ENCODE results near the gene DMTF1. TPM values are rescaled to one million over a fixed set of nuclear protein-coding genes. Genes with fewer than 3 reads are reported as not detected.

DMTF1 gene
- total RNA-seq, 1 experiment from 2014 or later, result 90.5 TPM

DNA sequence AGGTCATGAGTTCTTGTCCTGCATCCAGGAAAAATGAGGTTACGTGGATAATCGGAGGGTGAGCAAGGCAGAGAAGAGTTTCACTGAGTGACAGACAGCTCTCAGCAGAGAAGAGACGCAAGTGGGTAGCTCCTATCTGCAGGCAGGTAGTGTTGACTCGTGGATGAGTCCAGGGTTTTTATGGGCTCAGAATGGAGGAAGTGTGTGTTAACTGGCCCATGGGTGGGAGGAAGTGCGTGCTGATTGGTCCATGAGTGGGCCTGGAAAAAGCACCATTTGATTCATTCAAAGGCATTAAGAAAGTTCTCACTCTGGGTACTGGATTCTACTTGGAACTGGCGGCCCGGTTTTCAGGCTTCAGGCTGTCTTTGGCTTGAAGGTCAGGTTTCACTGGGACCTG lies 4.8 kb upstream of the DMTF1 start:
- intact Hi-C loops (cut with micrococcal nuclease; ENCODE audit: unreplicated experiment), result no loop called here
- POLR2A ChIA-PET (ENCODE audit: low non-redundant PET), result no interaction called here
- no peak overlapping the region for H3K4me3 ChIP-seq (ENCODE audit: low read depth, low read length, poor library complexity, severe bottlenecking)
- H3K9me3 ChIP-seq (ENCODE audit: low read depth, low read length, poor library complexity, severe bottlenecking), result no peaks in the 10 kb centered on the region
- H3K4me1 ChIP-seq (ENCODE audit: insufficient read depth, low read length, poor library complexity, severe bottlenecking), result no peaks in the 10 kb centered on the region
- no peak for DNase-seq (ENCODE audit: low spot score)
- no peaks in the 10 kb centered on the region for H3K36me3 ChIP-seq (ENCODE audit: insufficient read depth, low read length, poor library complexity, severe bottlenecking)
- BruUV-seq (replicated peaks), result no TSS peak
- CTCF ChIA-PET, result interaction anchor here (1.5 kb wide), 1 partner anchor 206 kb away, joined by 4 read pairs; no protein-coding TSS in a partner anchor
- no peak overlapping the region for H3K27ac ChIP-seq (ENCODE audit: low read depth, low read length, poor library complexity, severe bottlenecking)
- H3K27me3 ChIP-seq (replicated peaks; ENCODE audit: insufficient read depth, low read depth, low read length, poor library complexity), result peaks cover 1% of the 10 kb centered on the region
- TF ChIP-seq EZH2 (IDR thresholded peaks at IDR 0.05; ENCODE audit: borderline replicate concordance, low read depth, low read length, poor library complexity, severe bottlenecking), result no peak
- TF ChIP-seq, protein P1, sequence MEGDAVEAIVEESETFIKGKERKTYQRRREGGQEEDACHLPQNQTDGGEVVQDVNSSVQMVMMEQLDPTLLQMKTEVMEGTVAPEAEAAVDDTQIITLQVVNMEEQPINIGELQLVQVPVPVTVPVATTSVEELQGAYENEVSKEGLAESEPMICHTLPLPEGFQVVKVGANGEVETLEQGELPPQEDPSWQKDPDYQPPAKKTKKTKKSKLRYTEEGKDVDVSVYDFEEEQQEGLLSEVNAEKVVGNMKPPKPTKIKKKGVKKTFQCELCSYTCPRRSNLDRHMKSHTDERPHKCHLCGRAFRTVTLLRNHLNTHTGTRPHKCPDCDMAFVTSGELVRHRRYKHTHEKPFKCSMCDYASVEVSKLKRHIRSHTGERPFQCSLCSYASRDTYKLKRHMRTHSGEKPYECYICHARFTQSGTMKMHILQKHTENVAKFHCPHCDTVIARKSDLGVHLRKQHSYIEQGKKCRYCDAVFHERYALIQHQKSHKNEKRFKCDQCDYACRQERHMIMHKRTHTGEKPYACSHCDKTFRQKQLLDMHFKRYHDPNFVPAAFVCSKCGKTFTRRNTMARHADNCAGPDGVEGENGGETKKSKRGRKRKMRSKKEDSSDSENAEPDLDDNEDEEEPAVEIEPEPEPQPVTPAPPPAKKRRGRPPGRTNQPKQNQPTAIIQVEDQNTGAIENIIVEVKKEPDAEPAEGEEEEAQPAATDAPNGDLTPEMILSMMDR (conservative IDR thresholded peaks at IDR 0.05; ENCODE audit: low read depth, low read length), result no peak

DNA sequence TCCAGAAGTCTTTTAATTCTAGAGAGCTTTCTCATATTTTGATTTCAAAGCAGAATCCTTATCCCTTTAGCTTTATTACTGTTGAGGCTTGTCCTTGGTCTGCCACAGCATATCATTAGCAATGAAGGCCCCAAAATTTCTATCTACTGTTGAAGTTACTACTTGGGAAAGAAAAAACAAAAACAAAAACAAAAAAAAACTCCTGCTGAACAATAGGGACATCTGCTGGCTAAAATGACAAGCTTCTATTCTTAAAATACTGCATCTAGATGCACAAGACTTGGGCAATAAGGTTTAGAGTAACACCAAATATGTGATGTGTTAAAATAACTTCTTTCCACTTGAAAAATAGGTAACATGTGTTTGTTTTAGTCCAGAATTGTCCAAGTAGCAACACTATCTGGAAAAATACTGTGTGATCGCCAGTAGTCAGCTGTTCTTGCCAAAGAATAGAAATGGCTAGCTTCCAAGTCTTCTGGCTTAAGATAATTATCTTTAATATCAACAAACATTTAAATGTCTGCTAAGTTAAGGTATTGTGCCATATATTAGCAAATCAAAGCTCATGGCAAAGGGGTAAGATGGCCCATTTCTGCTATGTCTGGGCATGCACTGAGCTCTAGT lies 3.8 kb upstream of the DMTF1 start:
- BruUV-seq (replicated peaks), result no TSS peak
- TF ChIP-seq, protein P1 (conservative IDR thresholded peaks at IDR 0.05; ENCODE audit: low read depth, low read length), result peak; percentile 63
- TF ChIP-seq EZH2 (IDR thresholded peaks at IDR 0.05; ENCODE audit: borderline replicate concordance, low read depth, low read length, poor library complexity, severe bottlenecking), result no peak
- Histone ChIP-seq H3K27ac (ENCODE audit: low read depth, low read length, poor library complexity, severe bottlenecking) (no peak overlapping the region), H3K27me3 (replicated peaks; ENCODE audit: insufficient read depth, low read depth, low read length, poor library complexity) (no peaks in the 10 kb centered on the region), H3K4me1 (ENCODE audit: insufficient read depth, low read length, poor library complexity, severe bottlenecking) (no peaks in the 10 kb centered on the region), H3K36me3 (ENCODE audit: insufficient read depth, low read length, poor library complexity, severe bottlenecking) (no peaks in the 10 kb centered on the region), H3K4me3 (ENCODE audit: low read depth, low read length, poor library complexity, severe bottlenecking) (no peak overlapping the region), H3K9me3 (ENCODE audit: low read depth, low read length, poor library complexity, severe bottlenecking) (no peaks in the 10 kb centered on the region)
- DNase-seq (ENCODE audit: low spot score), result peak; percentile 51
- ChIA-PET CTCF (interaction anchor here (0.6 to 1.5 kb wide), 4 partner anchors 36 to 427 kb away, joined by 3 to 7 read pairs (median 5); no protein-coding TSS in a partner anchor), POLR2A (ENCODE audit: low non-redundant PET) (no interaction called here)
- intact Hi-C loops (cut with micrococcal nuclease; ENCODE audit: unreplicated experiment), result loop anchor here (1.0 kb wide), 1 partner anchor 209 kb away; no protein-coding TSS in a partner anchor

DNA sequence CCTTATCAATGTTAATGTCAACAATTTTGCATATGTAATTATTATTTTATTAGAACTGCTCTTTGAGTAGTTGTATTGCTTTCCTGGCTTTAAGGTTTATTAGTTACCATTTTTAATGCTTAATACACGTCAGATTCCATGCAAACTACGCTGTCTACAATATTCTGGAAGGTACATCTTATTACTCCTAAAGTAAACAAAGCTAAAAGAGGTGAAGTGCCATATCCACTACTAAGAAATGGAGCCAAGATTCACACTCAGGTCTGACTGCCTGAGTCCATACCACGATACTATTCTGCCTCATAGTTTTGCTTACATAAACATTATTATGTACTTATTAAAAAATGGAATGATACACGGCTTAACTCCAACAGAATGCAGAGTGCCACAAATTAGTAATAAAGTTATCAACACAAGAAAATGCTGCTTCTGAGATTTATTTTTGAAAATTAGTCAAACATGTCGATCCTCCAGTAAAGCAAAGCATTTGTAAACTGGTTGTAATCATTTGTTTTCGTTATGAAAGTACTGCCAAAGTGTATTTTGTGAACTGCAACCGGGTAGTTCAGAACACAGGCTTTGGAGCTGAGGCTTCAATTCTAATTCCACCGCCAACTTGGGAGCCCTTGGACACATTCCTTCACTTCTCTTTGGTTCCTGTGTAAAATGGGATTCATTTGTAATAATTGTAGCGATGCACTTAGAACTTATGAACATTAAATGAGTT lies 1.1 kb upstream of the DMTF1 start:
- Histone ChIP-seq H3K4me3 (ENCODE audit: low read depth, low read length, poor library complexity, severe bottlenecking) (peak overlapping the region; percentile 89), H3K27ac (ENCODE audit: low read depth, low read length, poor library complexity, severe bottlenecking) (peak overlapping the region; percentile 99), H3K9me3 (ENCODE audit: low read depth, low read length, poor library complexity, severe bottlenecking) (no peaks in the 10 kb centered on the region), H3K27me3 (replicated peaks; ENCODE audit: insufficient read depth, low read depth, low read length, poor library complexity) (no peaks in the 10 kb centered on the region), H3K36me3 (ENCODE audit: insufficient read depth, low read length, poor library complexity, severe bottlenecking) (peaks cover 9% of the 10 kb centered on the region), H3K4me1 (ENCODE audit: insufficient read depth, low read length, poor library complexity, severe bottlenecking) (peaks cover 11% of the 10 kb centered on the region)
- ChIA-PET POLR2A (ENCODE audit: low non-redundant PET) (no interaction called here), CTCF (no interaction called here)
- no peak for DNase-seq (ENCODE audit: low spot score)
- intact Hi-C loops (cut with micrococcal nuclease; ENCODE audit: unreplicated experiment), result loop anchor here (5.0 kb wide), 1 partner anchor 86 kb away; no protein-coding TSS in a partner anchor
- TF ChIP-seq EZH2 (IDR thresholded peaks at IDR 0.05; ENCODE audit: borderline replicate concordance, low read depth, low read length, poor library complexity, severe bottlenecking), result no peak
- TF ChIP-seq, protein P1 (conservative IDR thresholded peaks at IDR 0.05; ENCODE audit: low read depth, low read length), result no peak
- BruUV-seq (replicated peaks), result no TSS peak
